Caco-2 (cell line): ENCODE data around the gene LRRC14B. TPM values are rescaled to one million over a fixed set of nuclear protein-coding genes. Genes with fewer than 3 reads are reported as not detected.

Source experiments
- BruUV-seq: library from RNA; stranded (reverse); fragments of 400-500 nt; replicated peaks from 2 replicates; lab custom pipeline; 2021; lab: Mats Ljungman, UMichigan
- CTCF ChIA-PET: fragments of 300-600 bp; sonication (Branson Sonifier 250); formaldehyde crosslinking; loops from one replicate; lab custom pipeline; 2022; ENCODE audit warnings: antibody characterized with exemption; lab: Charles Lee
- POLR2A ChIA-PET: fragments of 300-600 bp; sonication (Branson Sonifier 250); formaldehyde crosslinking; loops from one replicate; lab custom pipeline; 2022; ENCODE audit warnings: antibody characterized with exemption; lab: Charles Lee
- DNase-seq, 2 experiments: peaks; one replicate each; pipeline versions ENCODE4 v3.0.0 to v3.0.0-alpha.2; 2020 to 2022
- H3K27me3 ChIP-seq: replicated peaks from 2 replicates; pipeline ENCODE4 v1.6.0; 2011; ENCODE audit warnings: low read length; ENCODE audit not compliant: control insufficient read depth, insufficient read depth
- H3K36me3 ChIP-seq: 2 replicates; pipeline ENCODE4 v1.5.1; 2011; ENCODE audit warnings: low read length; ENCODE audit not compliant: control insufficient read depth, insufficient read depth
- H3K4me1 ChIP-seq: fragments of 250-450 bp; sonication (Bioruptor Pico); 2 replicates; pipeline ENCODE4 v1.5.1; 2020; ENCODE audit warnings: mild to moderate bottlenecking
- H3K4me3 ChIP-seq: 2 replicates; pipeline ENCODE4 v1.5.1; 2011; ENCODE audit warnings: low read depth, mild to moderate bottlenecking, control low read depth, low read length
- H3K9me3 ChIP-seq: fragments of 250-450 bp; sonication (Bioruptor Pico); 2 replicates; pipeline ENCODE4 v1.5.1; 2020; ENCODE audit warnings: mild to moderate bottlenecking, moderate library complexity
- H3K27ac Mint-ChIP-seq: one replicate; pipeline ENCODE4 v1.8.0; 2022; ENCODE audit warnings: mixed read lengths; ENCODE audit not compliant: unreplicated experiment
- H3K27me3 Mint-ChIP-seq: one replicate; pipeline ENCODE4 v1.8.0; 2022; ENCODE audit warnings: mixed read lengths; ENCODE audit not compliant: insufficient read depth, unreplicated experiment
- H3K36me3 Mint-ChIP-seq: one replicate; pipeline ENCODE4 v1.8.0; 2022; ENCODE audit warnings: mild to moderate bottlenecking, mixed read lengths; ENCODE audit not compliant: insufficient read depth, unreplicated experiment
- H3K4me1 Mint-ChIP-seq: one replicate; pipeline ENCODE4 v1.8.0; 2022; ENCODE audit warnings: low read depth, mixed read lengths; ENCODE audit not compliant: unreplicated experiment
- H3K4me3 Mint-ChIP-seq: one replicate; pipeline ENCODE4 v1.8.0; 2022; ENCODE audit warnings: mild to moderate bottlenecking, moderate library complexity, mixed read lengths; ENCODE audit not compliant: unreplicated experiment
- H3K9me3 Mint-ChIP-seq: one replicate; pipeline ENCODE4 v1.8.0; 2022; ENCODE audit warnings: mixed read lengths; ENCODE audit not compliant: unreplicated experiment
- CTCF ChIP-seq, 2 experiments: fragments of 200-600 bp in 1 of 2; IDR thresholded peaks; 1 replicate in 1 of 2; 2 replicates in 1 of 2; pipeline versions ENCODE4 v1.5.1 to v1.8.0; 2011 to 2022; ENCODE audit warnings: antibody characterized with exemption in 1 of 2, control low read depth in 1 of 2, inconsistent platforms in 1 of 2, low read depth in 1 of 2, low read length in 1 of 2, mild to moderate bottlenecking in 1 of 2, moderate library complexity in 1 of 2; ENCODE audit not compliant: insufficient read depth in 1 of 2, severe bottlenecking in 1 of 2, unreplicated experiment in 1 of 2
- intact Hi-C: fragments of 100-400 bp; cut with micrococcal nuclease; formaldehyde crosslinking; loops from one replicate; pipeline ENCODE4 v1.10.0; 2022; ENCODE audit not compliant: unreplicated experiment
- total RNA-seq: library from RNA; stranded (reverse); gene quantifications from 2 replicates; pipeline ENCODE4 v1.2.3, GENCODE V29; 2022

Gene LRRC14B
- total RNA-seq, 1 experiment from 2014 or later = not detected

- Mint-ChIP-seq H3K27ac (no peak overlapping the region), H3K4me1 (peaks cover 12% of the 10 kb centered on the region), H3K27me3 (peaks cover 4% of the 10 kb centered on the region), H3K36me3 (peaks cover 6% of the 10 kb centered on the region), H3K4me3 (no peak overlapping the region), H3K9me3 (no peaks in the 10 kb centered on the region)
- Histone ChIP-seq H3K27me3 (no peaks in the 10 kb centered on the region), H3K9me3 (no peaks in the 10 kb centered on the region), H3K36me3 (no peaks in the 10 kb centered on the region), H3K4me1 (peaks cover 6% of the 10 kb centered on the region; the same call in 1 of the 2 replicates), H3K4me3 (no peak overlapping the region)
- DNase-seq = peak in 1 of 2 experiments; percentile 34
- no peak for TF ChIP-seq CTCF (IDR thresholded peaks at IDR 0.05; ENCODE audit: insufficient read depth in 1 of 2, low read depth in 1 of 2, low read length in 1 of 2, severe bottlenecking in 1 of 2, unreplicated experiment in 1 of 2)
- ChIA-PET CTCF (interaction anchor here (0.7 kb wide), 1 partner anchor 24 kb away, joined by 4 read pairs; no protein-coding TSS in a partner anchor), POLR2A (no interaction called here)
- BruUV-seq = no TSS peak
- intact Hi-C loops = no loop called here
Observed at GRCh38 chr5:176296-176823, 14.9 kb upstream of the LRRC14B start.

GRCh38 chr5:178110-178509 is 13.2 kb upstream of the LRRC14B start:
- no peaks in the 10 kb centered on the region for H3K27me3 ChIP-seq
- H3K4me3 Mint-ChIP-seq = no peak overlapping the region
- peaks cover 12% of the 10 kb centered on the region for H3K4me1 Mint-ChIP-seq
- CTCF ChIA-PET = no interaction called here
- no peaks in the 10 kb centered on the region for H3K9me3 Mint-ChIP-seq
- H3K27ac Mint-ChIP-seq = no peak overlapping the region
- no peaks in the 10 kb centered on the region for H3K36me3 ChIP-seq
- H3K36me3 Mint-ChIP-seq = peaks cover 11% of the 10 kb centered on the region
- H3K4me1 ChIP-seq = peaks cover 6% of the 10 kb centered on the region; the same call in 1 of the 2 replicates
- no peak overlapping the region for H3K4me3 ChIP-seq
- POLR2A ChIA-PET = no interaction called here
- no peaks in the 10 kb centered on the region for H3K9me3 ChIP-seq
- TF ChIP-seq CTCF (IDR thresholded peaks at IDR 0.05; ENCODE audit: insufficient read depth in 1 of 2, low read depth in 1 of 2, low read length in 1 of 2, severe bottlenecking in 1 of 2, unreplicated experiment in 1 of 2) = no peak
- H3K27me3 Mint-ChIP-seq = peaks cover 4% of the 10 kb centered on the region
- no TSS peak for BruUV-seq
- DNase-seq = no peak
- intact Hi-C loops = no loop called here

- CTCF ChIA-PET = no interaction called here
- peaks cover 12% of the 10 kb centered on the region for H3K4me1 Mint-ChIP-seq
- H3K4me1 ChIP-seq = peaks cover 6% of the 10 kb centered on the region; the same call in 1 of the 2 replicates
- no peaks in the 10 kb centered on the region for H3K36me3 ChIP-seq
- H3K27me3 Mint-ChIP-seq = peaks cover 4% of the 10 kb centered on the region
- DNase-seq = no peak
- H3K4me3 ChIP-seq = no peak overlapping the region
- H3K27me3 ChIP-seq = no peaks in the 10 kb centered on the region
- H3K9me3 Mint-ChIP-seq = no peaks in the 10 kb centered on the region
- no peak overlapping the region for H3K4me3 Mint-ChIP-seq
- peaks cover 11% of the 10 kb centered on the region for H3K36me3 Mint-ChIP-seq
- H3K9me3 ChIP-seq = no peaks in the 10 kb centered on the region
- H3K27ac Mint-ChIP-seq = no peak overlapping the region
- intact Hi-C loops = no loop called here
- TF ChIP-seq CTCF (IDR thresholded peaks at IDR 0.05; ENCODE audit: insufficient read depth in 1 of 2, low read depth in 1 of 2, low read length in 1 of 2, severe bottlenecking in 1 of 2, unreplicated experiment in 1 of 2) = no peak
- POLR2A ChIA-PET = no interaction called here
- BruUV-seq = no TSS peak
Observed at GRCh38 chr5:179401-179800, 11.9 kb upstream of the LRRC14B start.
